Subcutaneous adipose tissue (tissue), 4 donors: ENCODE data around the gene ZFR. TPM values are rescaled to one million over a fixed set of nuclear protein-coding genes. Genes with fewer than 3 reads are reported as not detected.

ENCODE experiments used
- CTCF ChIP-seq: fragments of 450-650 bp; IDR thresholded peaks from one replicate; pipeline ENCODE4 v1.5.1; 2016; ENCODE audit warnings: low read depth, mild to moderate bottlenecking, control low read depth, antibody characterized with exemption, moderate library complexity
- total RNA-seq, 4 donors: library from RNA; depleted of rRNA; stranded (reverse); fragments of >200 nt; gene quantifications; one replicate each; pipeline ENCODE4 v1.1.0, GENCODE V29; 2016

Gene ZFR
- total RNA-seq, 4 donors from 2014 or later: 64.6 to 142 (median 91.8) TPM

- TF ChIP-seq CTCF: no peak
These were observed 91.1 kb downstream of the ZFR start for GRCh38 chr5:32353420-32353819.

GRCh38 chr5:32352685-32353084 lies 91.9 kb downstream of the ZFR start:
- no peak for TF ChIP-seq CTCF

DNA sequence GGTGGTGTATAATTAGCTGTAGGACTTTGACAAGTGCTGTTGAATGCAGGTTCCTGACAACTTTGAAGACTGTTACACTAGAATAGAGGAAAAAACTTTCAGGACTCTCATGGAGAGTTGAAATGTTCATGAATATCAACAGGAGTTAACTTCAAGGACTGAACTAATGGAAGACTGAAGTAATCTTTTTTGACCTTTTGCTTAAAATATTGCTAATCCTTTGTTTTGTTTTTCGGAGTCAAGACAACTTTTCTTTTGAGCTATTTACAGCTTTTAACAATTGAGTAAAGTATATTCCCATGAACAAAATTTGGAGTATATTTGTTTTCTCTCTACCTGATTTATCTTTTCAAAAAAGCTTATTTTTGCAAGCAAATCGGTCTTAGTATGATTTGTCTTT lies 97.7 kb downstream of the ZFR start:
- TF ChIP-seq CTCF: no peak

DNA sequence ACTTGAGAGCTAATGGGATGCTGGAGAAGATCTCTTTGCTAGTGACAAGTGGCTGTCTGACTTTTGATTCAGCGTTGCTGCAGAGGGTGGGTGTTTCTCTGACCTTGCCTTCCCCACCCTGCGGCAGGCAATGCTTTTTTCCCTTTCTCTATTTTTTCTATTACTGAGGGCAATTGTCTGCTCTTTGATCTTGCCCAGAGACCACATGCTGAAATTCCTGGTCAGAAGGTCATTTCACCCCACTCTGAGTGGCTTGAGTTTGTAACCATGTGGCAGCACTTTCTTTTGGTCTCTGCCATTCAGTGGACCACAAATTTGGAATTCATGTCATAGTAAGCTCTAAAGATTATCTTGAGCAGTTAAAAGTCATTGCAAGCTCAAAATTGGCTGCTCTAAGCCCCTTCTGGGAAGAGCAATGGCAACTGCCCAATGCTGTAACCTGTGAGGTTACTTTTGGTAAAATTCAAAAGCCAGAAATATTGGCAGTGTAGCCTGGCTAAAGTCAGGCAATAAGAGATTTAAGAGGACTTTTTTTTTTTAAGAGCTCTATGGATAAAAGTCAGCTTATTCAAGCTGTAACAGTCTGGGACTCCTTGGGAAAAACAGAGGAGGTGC lies 101.4 kb downstream of the ZFR start:
- TF ChIP-seq CTCF: no peak

- TF ChIP-seq CTCF: no peak
These were observed 101.9 kb downstream of the ZFR start for GRCh38 chr5:32342656-32343055.

- no peak for TF ChIP-seq CTCF
These were observed 104.7 kb downstream of the ZFR start for GRCh38 chr5:32339878-32340277.

- TF ChIP-seq CTCF: no peak
These were observed 105.3 kb downstream of the ZFR start for GRCh38 chr5:32339198-32339597.
